LNCAP (cell line): ENCODE data around the gene PRDM16.

Experiments used
- TF ChIP-seq, protein P1 (sequence below): fragments of 450-650 bp; IDR thresholded peaks from 2 replicates; pipeline ENCODE4 v1.5.1; 2017; ENCODE audit warnings: mild to moderate bottlenecking

The PRDM16 gene

DNA sequence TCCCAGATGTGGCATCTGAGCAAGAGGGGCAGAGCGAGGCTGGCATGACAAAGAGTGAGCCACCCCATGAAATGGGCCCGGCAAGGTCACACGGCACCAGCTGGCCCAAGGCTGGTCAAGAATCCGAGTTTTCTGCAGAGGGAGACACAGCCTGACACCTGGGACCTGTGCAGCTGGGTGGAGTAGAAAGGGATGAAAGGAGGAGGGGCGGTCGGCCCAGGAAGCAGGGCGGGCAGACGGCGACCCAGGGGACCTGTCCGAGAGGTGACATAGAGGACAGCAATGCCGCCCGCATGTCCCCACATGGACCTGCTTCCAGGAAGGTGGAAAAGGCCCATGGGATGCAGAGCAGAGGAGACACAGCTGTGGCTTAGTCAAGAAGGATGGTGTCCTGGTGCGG is 137.7 kb downstream of the PRDM16 start:
- TF ChIP-seq, protein P1, sequence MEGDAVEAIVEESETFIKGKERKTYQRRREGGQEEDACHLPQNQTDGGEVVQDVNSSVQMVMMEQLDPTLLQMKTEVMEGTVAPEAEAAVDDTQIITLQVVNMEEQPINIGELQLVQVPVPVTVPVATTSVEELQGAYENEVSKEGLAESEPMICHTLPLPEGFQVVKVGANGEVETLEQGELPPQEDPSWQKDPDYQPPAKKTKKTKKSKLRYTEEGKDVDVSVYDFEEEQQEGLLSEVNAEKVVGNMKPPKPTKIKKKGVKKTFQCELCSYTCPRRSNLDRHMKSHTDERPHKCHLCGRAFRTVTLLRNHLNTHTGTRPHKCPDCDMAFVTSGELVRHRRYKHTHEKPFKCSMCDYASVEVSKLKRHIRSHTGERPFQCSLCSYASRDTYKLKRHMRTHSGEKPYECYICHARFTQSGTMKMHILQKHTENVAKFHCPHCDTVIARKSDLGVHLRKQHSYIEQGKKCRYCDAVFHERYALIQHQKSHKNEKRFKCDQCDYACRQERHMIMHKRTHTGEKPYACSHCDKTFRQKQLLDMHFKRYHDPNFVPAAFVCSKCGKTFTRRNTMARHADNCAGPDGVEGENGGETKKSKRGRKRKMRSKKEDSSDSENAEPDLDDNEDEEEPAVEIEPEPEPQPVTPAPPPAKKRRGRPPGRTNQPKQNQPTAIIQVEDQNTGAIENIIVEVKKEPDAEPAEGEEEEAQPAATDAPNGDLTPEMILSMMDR = no peak

DNA sequence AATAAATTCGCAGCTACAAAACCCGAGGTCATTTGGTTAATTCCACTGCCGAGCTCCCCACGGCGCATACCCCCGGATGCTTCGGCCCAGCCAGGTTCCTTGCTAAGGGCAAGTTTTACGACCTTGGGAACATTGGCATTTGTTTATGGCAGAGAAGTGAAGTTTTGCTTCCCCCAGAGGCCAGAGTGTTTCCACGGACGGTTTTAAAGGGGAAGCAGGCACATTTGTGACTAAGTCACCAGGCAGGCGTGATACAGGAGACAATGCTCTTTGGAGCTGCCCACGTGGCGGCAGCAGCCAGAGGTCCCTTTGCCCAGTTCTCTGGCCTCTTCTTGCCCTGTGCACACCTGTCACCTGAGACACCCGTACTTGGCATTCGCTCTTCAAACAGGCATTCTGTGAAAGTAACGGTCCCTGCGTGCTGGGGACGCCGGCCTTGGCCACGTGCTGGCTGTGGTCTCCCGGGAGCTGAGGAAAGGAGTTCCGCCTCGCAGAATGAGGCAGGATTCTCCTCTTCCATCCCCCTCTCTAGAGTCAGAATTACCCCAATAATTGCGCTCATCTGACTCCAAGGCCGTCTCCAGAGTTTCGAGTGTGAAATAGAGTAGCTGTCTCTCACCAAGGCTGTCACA is 138.3 kb downstream of the PRDM16 start:
- TF ChIP-seq, protein P1 = no peak

DNA sequence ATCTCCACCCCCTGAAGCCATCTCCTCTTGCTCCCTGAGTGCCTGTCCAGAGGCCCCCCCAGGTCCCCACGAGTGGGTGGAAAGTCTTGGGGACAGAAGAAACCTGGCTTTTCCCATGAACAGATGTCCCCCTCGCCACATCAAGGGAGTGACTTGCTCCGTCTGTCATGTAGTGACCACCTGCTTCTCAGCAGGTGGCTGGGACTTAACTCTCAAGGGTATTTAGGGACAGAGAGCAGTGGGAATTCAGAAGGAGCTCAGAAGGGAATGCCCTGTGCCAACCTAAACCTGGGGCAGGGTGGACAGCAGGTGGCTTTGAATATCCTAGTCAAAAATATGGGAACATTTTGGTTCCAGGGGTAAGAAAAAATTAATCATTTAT is 139.8 kb downstream of the PRDM16 start:
- TF ChIP-seq, protein P1 = no peak

DNA sequence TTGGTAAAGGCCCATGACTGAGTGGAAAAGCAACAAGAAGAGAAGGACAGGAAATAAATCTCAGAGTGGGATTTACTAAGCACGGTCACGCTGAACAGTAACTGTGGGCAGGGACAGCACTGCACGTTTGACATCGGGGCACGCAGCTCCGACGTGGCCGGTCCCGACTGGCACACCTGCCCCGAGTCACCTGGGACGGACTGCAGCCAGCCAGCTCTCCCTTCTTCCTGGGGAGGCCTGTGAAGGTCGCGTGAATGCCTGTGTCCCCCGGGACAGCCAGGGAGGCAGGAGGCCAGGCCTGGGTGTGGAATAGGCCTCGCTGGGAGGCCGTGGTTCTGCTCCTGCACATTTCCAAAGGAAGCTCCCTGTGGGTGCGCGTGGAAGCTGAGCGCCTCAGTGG is 140.2 kb downstream of the PRDM16 start:
- TF ChIP-seq, protein P1 = no peak

DNA sequence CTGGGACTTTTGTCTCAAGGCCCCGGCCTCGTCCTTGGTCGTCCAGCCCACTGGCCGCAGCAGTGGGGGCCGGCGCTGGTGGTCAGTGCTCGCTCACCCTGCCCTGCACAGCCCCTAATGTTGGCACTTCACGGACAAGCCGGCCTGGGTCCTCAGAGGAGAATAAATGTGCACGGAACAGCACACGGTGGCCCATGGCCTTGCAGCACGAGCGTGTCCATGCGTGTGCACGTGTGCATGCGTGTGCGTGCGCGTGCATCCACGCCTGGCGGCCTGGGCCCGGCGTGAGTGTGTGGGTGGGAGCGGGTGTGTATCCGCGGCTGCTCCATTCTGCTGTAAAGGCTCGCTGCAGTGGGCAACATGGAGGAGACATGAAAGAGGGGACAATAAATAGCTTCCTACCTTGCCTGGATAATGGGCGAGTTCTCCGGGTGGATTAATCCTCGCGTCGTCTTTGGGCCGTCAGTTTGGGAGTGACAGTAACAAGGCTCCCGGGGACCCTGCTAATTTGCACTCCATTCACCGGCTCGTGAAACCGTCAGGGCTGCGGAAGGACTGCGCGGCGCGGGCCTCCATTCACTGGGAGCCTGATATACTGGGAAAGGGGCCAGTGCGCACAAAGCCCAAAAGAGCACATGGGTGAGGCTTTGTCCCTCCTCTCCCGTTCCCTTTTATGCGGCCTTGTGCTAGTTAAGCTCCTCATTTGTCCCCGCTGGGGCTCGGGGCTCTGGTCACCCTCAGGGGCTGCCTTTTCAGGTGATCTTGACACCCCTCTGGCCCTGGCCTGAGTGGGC is 142.8 kb downstream of the PRDM16 start:
- TF ChIP-seq, protein P1 = no peak

DNA sequence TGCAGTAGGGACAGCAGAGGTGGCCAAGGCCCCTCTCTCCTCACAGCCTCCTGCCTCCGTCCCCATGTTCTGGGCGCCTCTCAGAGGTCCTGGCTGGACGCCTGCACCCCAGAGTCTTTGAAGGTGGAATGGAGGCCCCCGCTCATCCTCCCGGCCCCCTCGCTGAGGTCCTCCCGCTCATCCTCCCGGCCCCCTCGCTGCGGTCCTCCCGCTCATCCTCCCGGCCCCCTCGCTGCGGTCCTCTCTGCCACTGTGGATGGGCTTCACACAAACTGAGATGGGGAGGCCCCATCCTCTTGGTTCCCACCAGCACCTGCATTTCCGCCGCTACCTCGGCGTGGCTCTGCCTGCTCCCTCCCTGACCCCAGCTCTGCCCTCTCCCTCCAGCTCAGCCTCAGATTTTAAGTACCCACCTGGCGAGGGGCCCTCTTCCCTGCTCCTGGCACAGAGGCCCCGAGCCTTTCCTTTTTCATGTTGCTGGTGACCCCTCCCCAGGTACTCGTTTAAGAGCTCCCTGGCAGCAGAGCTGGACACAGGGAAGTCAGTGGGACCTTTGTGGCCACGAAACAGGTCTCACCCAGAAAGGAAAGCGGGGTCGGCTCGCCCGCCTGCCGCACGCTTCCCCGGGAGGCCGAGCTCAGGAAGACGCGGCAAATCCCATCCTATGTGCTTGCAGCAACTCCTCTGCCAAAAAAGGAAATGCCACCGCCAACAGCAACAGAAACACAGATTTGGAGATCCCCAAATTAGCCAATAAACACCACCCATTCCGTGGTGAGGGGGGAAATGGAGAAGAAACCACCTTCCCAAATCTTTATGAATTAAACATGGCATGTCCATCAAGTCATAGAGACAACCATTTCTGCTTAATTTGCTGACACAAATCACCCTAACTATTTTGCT is 143.7 kb downstream of the PRDM16 start:
- TF ChIP-seq, protein P1 = no peak

DNA sequence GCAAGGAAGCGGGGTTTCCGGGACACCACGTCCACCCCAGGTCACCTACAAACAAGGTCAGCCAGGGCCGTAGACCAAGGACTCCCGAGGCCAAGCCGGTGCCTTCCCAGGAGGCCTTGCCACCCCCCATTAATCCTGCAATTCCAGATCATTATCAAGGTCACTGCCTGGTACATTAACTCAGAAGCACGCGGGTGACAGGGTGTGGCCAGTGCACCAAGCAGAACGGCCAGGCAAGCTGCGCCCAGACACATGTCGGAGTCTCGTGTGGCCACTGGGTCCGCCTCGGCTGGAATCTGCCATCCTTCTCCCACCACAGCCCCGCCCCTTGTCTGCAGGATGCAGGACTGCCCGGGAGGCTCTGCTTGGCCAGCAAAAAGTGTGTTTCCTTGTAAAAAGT is 144.7 kb downstream of the PRDM16 start:
- TF ChIP-seq, protein P1 = no peak
